ENCODE measurements around the gene PELI2.

The PELI2 gene, protein sequence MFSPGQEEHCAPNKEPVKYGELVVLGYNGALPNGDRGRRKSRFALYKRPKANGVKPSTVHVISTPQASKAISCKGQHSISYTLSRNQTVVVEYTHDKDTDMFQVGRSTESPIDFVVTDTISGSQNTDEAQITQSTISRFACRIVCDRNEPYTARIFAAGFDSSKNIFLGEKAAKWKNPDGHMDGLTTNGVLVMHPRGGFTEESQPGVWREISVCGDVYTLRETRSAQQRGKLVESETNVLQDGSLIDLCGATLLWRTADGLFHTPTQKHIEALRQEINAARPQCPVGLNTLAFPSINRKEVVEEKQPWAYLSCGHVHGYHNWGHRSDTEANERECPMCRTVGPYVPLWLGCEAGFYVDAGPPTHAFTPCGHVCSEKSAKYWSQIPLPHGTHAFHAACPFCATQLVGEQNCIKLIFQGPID

DNA sequence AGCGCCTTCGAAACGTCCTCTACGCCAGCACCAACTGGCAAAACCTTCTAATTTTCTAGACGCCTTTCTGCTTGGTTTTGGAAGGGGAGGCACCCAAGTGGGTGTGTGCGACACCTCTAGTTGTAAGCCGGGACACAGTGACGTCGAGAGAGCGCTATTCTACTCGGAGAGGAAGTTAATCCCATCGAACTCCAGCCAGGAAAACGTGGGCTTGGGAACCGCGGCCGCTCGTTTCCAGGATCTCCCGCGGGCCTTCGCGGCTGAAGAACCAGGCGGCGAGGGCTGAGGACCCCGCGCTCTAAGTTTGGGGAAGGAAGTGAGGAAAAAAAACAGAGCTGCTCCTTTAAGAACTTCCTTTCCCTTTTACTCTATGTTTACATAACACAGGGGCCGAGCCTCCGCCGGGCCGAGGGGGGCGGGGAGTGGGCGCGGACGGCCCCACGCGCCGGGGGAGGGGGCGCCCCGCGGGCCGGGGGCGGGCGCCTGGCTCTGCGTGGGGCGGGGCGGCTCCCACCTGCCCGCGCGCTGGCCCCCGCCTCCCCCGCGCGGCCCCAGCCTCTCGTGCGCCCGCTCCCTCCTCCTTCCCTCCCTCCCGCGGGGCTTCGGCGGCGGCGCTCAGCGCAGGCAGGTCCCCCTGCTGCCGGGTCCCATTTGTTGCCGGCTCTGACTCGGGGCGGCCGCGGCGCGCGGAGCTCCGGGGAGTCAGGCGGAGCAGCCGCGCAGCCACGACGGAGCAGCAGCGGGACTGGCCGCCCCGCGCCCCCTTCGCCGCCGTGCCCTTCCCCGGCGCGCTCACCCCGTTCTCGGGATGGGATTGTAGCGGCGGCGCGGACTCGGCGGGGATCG lies at the start of gene PELI2:
Gene PELI2, plus strand, starts transcription at position 647 of the 846 bp plus-strand sequence. CDS start 250 bp downstream, outside the sequence.
- DNase-seq: peak; percentile 78

DNA sequence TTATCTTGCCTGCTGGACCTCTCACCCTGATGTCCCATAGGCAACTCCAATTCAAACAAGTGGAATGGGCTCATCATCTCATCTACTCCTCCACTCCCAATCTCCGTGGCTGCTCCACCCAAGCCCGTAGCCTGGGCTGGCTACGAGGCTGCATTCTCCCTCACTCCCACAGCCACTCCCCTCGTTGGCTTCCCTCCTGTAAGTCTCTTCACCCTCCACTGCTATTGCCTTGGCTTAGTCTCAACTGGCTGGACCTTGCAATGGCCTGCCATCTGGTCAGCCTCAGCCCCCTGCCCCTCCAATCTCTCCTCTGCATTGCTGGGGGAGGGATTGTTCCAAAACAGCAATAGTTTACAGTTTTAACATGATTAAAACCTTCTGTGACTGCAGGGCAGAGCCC lies 44.4 kb upstream of the PELI2 start:
- no peak for DNase-seq

DNA sequence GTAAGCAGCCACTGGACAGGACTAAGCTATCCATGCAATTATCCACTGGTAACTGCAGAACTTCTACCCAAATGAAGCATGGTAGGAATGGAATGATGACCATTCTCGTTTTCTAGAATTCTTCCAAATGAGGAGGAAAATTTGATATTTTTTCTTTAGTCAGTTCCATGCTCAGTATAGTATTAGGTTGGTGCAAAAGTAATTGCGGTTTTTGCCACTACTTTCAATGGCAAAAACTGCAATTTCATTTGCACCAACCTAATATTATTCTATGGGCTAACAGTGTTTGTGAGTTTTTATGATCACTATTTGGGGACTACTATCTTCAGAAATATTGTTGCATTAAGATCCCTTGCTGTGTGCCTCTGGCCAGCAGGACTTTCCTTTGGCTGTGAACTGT lies 42.9 kb upstream of the PELI2 start:
- no peak for DNase-seq

DNA sequence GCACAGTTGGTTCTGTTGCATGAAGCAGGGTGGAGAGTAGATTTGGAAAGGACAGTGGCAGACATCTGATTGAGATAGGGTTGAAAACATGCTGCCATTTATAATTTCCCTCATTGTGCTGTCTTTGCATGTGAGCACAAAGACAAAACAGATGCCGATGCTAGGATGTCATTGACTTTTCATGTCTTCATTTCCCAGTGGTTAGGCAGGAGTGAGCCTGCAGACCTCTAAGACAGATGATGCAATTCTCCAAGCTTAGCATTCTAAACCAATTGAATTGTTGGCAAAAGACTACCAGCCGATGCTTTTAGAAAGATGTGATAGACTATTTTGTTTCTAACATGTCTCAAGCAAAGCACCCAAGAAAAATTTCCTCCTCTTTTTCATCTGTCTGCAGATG lies 37.1 kb upstream of the PELI2 start:
- no peak for DNase-seq

DNA sequence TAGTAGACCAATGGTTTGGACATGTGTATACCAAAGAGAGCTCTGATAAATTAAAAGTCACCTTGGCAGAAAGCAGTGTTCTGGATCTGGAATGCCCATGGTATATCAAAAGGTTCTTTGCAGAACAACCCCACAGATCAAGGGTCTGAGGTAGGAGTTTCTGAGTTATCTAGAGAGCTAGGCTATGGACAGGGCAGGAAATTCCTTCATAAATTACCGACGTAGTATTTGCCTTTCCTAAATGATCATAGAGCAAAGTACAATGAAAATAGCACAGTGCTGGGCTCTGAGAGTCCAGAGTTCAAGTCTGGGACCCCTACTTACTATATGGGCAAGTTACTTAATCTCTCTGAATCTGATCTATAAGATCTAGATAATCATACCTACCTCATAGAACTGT lies 35.3 kb upstream of the PELI2 start:
- DNase-seq: no peak

DNA sequence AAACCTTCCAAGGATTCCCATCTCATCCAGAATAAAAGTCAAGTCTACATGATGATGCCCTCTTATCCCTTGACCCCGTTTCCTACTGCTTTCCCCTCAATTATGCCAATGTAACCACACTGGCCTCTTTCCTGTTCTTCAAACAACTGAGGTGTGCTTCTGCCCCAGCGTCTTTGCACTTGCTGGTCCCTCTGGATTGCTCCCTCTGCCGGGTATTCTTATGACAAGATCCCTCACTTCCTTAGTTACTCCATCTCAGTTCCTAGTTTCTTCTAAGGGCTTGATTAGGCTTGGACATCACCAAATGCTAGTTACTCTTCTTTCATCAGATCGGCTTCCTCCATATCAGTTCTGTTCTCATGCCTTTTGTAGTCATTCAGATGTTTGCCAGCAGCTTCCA lies 32.7 kb upstream of the PELI2 start:
- DNase-seq: no peak

DNA sequence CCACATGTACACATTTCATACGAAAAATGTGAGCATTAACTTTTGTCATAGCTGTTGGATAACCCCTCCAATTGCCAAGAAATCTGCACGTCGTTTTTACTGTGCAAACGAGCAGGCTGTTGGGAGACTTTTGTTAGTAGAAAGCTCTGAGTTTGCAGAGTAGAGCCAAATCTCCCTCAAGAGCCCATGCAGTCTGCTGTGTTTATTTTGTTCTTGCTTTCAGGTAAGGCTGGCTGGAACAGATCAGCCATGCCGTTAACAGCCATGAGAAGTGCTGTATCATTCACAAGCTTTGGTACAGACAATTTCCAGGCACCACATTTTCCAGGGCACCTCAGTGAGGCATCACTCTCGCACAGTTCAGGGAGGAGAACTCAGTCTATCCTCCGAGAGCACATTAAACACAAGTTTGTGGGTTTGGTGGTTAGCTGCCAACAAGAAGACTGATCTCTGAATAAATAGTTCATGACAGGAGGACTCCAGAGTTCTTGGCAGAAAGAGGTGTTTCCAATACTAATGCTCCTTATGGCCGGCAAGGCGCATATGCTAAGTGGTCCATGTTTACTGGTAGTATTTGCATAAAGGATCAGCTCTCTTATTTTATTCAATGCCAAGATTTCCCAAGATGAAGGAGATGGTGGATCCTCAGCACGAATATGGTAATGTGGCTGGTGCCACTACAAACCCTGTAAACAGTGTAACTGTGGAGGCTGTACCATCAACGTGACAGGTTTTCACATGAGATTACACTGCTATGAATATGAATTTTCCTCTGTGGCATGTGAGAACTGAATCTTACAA lies 30.3 kb upstream of the PELI2 start:
- no peak for DNase-seq

DNA sequence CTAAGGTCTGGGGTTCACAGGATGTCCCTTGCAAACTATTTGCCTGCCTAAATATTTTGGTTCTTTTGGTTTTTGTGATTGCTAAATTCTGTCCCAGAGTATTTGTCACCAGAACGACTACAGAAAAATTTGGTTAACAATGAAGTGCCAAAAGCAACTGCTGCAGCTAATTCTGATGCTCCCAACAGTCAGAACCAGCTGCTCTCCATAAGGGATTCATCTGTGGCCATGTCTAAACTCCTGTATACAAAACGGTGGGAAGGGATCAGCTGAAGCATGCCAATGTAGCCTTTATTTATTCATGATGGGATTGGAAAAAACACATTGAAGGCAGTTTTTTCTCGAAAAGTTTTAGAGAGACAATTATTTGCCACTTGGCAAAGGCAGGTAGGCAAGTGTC lies 29.3 kb upstream of the PELI2 start:
- DNase-seq: no peak

DNA sequence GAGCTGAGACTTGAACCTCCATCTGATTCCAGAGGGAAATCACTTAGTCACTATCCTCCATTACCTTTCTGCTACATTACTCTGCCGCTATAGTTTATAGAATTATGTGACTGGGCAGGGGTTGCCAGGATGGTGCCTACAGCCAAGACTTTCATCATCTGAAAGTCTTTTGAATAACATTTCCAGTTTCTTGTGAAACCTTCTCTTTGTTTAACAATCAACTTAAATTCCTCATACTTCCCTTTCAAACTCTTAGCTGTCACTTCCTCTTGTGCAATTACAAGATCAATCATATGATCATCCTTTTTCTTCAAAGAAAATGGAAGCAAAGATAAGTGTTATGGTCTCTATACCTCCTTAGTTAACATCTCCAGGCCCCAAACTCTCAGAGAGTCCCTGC lies 25.4 kb upstream of the PELI2 start:
- no peak for DNase-seq

DNA sequence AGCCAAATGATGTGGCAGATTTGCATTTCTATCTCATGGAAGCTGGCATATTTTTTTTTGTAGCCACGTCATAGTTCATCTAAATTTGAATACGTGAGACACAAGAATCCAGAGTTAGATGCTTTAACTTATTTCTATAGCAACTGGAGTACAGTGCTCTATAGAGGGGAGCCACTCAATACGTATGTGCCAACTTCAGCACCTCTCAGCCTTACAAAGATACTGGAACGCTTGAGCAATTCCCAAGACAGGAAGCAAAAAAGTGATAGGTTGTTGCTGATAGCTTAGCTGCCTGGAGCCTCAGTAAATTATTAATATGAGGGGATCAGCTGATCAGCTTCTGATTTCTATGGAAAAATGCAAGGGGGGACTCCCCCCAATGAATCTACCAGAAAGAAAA lies 24.1 kb upstream of the PELI2 start:
- no peak for DNase-seq

DNA sequence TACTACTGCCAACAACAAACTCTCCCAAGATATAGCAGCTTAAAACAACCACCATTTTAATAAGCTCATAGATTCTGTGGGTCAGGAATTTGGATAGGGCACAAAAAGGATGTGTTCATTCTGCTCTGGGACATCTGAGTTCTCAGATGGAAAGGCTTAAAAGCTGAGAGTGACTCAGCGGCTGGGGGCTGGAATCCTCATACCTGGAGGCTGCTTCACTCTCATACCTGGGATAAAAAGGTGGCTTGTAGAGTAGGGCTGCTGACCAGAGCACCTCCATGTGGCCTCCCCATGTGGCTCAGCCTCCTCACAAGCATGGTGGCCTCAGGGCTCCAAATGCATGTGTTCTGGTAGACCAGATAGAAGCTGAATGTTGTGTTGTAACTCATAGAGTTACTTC lies 20.2 kb upstream of the PELI2 start:
- DNase-seq: no peak

DNA sequence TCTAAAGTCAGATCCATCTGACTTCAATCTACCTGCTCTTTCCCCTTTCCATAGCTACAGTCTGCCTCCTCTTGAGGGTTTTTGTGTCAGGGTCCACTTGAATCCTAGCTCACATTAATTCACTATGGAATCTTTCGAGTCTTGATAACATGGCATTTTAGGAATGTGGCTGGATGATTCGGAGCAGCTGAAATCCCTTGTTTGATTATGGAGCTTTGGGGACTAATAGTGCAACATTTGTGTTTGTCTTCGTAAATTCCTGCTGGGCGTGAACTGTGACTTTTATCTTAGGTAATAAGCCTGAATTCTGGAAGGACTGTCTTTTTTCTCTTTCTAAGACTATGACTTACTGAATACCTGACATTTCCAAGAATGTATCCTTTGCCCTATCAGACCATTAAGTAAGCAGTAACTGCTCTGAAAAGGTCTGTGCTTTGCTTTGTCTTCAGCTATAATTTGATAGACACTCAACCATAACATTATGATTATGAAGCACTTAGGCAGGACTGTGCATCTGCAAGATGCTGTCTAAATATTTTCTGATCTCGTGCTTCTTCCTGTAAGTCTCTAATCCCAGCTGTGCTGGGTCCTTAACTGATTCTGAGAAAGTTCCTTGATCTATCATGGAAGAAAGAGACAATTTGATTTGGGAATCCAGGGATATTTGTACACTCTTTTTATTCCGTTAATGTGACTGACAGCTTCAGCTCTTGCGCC lies 19.0 kb upstream of the PELI2 start:
- no peak for DNase-seq

DNA sequence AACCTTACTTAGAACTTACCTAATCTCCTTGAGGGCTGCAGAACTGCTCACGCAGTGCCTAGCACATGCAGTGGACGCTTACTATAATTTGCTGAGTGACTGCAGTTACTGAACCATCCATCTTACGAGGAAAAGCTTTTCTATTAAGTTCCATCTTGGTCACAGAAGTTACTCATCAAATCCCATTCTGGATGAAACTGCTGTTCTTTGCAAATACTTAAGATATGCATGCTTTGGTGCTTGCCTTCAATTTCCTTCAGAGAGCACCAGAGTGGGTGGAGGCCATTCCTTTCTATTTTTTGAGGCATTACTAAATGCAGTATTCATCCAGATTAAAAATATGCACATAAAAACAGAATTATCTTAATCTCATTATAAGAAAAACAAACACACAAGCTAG lies 17.7 kb upstream of the PELI2 start:
- no peak for DNase-seq

DNA sequence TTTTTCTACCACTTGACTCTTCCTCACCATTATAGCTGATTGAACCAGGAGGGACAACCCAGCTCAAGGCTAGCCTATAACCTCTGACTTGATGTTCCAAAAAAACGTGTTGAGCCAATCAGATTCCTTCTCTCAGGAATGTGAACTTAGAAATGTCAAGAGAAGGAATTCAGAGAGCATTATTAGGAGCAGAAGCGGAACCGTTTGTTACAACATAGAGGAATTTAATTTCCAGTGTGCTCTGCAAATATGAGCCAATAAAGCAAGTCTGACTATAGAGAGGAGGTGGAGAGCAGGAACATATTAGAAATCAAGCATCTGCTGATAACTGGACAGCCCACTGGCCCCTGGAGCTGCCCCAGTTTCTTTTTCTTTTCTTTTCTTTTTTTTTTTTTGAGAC lies 15.3 kb upstream of the PELI2 start:
- DNase-seq: no peak

DNA sequence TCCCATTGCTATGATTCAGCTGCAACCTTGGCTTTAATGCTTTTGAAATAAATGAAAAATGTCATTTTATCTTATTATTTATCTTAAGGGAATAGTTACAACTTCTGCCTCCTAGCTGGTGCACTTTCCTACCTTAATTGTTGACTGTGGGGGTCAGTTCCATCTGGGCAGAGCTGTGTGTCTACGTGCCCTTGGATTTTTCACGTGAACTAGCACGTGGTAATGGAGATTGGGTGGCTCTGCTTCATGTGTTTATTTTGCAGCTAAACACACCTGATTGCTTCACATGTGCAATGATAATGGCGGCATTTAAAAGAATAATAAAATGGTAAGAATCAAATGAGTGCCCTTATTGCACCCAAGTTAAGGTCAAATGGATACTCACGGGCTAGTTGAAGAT lies 10.6 kb upstream of the PELI2 start:
- DNase-seq: no peak

DNA sequence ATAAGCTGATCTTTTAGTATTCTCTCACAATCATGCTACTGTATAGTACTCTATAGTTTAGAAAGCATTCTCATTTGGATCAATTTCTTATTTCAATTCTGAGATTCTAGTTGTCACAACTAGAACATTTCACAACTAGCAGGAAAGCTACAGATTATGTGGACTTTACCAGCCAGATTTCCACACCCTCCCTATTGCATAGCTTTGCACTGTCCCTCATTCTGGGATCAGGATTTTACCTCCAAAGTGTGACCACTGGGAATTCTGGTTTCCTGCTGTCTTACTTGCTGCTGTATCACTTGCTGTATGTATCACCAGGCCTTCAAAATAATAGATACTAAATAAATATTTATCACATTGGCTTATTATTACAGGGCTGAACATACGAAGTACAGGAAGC lies 10.2 kb upstream of the PELI2 start:
- no peak for DNase-seq

DNA sequence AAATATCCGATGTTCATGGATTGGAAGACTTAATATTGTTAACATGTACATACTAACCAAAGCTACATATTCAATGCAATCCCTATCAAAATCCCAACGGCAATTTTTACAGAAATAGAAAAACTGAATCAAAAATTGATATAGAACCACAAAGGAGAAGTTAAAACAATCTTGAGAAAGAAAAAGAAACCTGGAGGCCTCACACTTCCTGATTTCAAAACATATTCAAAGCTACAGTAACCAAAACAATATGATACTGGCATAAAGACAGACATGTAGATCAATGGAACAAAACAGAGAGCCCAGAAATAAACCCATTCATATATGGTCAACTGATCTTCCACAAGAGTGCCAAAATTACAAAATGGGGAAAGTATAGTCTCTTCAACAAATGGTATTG lies 5.4 kb upstream of the PELI2 start:
- no peak for DNase-seq

DNA sequence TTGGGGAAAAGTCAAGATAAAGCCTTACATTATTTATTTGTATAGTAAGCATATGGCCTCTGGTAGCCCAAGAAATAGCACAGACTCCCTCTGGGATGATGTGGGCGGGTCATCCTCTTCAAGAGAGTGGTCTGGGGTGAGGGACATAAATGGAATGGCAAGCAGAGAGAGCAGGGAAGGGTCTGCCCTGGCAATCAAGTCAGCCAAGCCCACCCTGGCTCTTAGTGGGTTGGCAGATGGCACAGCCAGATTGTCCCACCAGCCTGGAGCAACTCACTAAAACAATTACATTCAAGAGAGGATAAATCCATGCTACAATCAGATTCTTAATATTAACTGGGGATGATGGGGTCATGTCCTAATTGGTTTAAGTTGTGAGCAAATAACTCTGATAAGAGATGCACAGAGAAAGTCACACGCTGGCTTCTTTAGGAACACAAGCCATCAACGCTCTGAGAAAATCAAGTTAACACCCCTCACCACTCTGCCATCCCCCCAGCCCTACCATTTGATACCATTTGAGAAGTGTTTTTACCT lies 2.8 kb upstream of the PELI2 start:
- no peak for DNase-seq

DNA sequence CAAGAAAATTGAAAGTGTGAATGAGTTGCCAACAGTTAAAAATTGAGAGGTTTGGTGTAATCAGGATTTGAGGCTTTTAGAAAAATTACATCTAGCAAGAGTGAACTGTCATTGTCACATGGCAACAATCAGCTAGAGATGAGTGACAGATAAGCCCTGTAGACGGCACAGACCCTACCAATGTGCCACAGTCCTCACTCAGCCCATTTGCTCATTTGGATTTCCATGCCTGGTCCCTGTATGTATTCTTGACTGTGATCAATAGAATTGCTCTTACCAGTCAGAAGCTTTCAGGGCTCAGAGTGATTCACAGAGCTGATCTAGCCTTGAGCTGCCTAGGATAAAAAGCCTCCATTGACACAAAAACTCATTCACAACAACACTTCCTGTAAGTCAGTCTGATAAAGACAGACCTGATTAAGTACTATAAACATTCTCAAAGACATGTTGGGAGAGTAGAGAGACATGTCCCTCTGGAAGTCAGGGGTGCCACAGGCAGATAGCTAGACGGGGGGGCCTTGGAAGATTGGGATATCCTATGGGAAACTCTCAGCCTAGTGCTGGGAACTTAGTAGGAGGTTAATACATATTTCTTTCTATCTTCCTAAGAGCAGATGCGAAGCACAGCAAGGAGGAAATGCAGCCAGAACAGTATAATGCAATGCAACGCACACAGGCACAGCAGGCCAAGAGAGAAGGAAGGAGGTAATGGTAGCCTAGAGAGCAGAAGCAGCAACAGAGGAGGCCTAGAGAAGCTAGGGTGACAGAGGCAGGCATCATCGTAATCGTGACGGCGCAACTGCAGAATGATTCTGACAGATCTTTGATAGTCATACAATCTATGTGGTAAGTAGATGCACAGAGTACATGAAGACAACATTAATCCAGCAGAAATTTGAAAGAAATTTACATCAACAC lies 2.0 kb upstream of the PELI2 start:
- DNase-seq: no peak

DNA sequence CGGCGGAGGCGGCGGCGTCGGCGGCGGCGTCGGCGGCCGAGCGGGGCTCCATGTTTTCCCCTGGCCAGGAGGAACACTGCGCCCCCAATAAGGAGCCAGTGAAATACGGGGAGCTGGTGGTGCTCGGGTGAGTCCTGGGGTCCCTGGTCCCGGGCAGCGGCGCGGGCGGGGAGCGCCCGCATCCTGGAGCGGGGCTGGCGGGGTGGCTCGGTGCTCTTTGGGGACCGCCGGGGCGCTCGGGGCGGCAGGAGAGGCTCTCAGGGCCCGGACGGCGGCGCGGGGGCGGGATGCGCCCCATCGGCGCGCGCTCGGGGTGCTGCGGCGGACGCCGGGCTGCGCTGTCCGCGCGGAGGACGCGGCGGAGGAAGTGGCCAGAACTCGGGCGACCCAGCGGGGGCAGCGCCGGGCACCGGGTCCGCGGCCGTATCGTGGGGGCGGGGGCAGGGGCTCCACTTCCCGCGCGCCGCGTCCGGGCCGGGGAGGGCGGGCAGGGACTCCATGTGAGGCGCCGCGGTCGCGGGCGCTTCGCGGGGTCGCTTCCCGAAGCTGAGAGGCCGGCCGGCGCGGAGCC lies 485 bp downstream of the PELI2 start:
- DNase-seq: no peak

Measured in NCI-H1436 (cell line).